Astrocyte (in vitro differentiated cells and primary cell): ENCODE data around the gene COL9A2.

ENCODE experiments used
- CTCF ChIP-seq: IDR thresholded peaks from 2 replicates; pipeline ENCODE4 v1.5.1; 2011; ENCODE audit warnings: low read depth, mild to moderate bottlenecking, inconsistent platforms, low read length, moderate library complexity; ENCODE audit not compliant: insufficient read depth
- EZH2 ChIP-seq: IDR thresholded peaks from 2 replicates; pipeline ENCODE4 v1.6.1; 2012; ENCODE audit warnings: mild to moderate bottlenecking, low read length, inconsistent platforms; ENCODE audit not compliant: insufficient read depth

GRCh38 chr1:40337443-40337842 is 20.4 kb upstream of the COL9A2 start:
- TF ChIP-seq CTCF (no peak), EZH2 (no peak)
